ENCODE data around the gene DOP1A.

- no peak for TF ChIP-seq CTCF (IDR thresholded peaks at IDR 0.05)
- no peak for TF ChIP-seq YY1 (IDR thresholded peaks at IDR 0.05; ENCODE audit: low read depth)
- no peak for TF ChIP-seq RCOR1 (IDR thresholded peaks at IDR 0.05; ENCODE audit: low read length)
- no peak for TF ChIP-seq TAF1 (IDR thresholded peaks at IDR 0.05; ENCODE audit: borderline replicate concordance, low read depth, low read length)
- no peak for TF ChIP-seq JUND (IDR thresholded peaks at IDR 0.05)
- TF ChIP-seq EZH2phosphoT487 (IDR thresholded peaks at IDR 0.05; ENCODE audit: borderline replicate concordance, low read depth): no peak
- TF ChIP-seq POLR2AphosphoS5 (IDR thresholded peaks at IDR 0.05; ENCODE audit: low read depth, low read length): no peak
- TF ChIP-seq USF2 (IDR thresholded peaks at IDR 0.05; ENCODE audit: borderline replicate concordance, low read depth, low read length): no peak
- TF ChIP-seq FOXJ3 (CRISPR knock-in tag; IDR thresholded peaks at IDR 0.05): no peak
- no peak for TF ChIP-seq ELF1 (IDR thresholded peaks at IDR 0.05)
Observed at GRCh38 chr6:83160167-83160566, 92.7 kb downstream of the DOP1A start.

Measured in SK-N-SH (cell line).